GM18519 (cell line): ENCODE measurements around the gene MAGEB6B.
"Not testable (repeated sequence)": the region's sequence is repeated elsewhere in the genome, so short reads cannot be mapped to it uniquely, and the experiment has no call there.

ENCODE experiments used
- ATAC-seq: cut with Tn5 transposase; IDR thresholded peaks from one replicate; pipeline ENCODE4 v1.9.1; 2021; ENCODE audit warnings: mild to moderate bottlenecking, moderate library complexity; ENCODE audit not compliant: unreplicated experiment, low FRiP score

Gene MAGEB6B, protein sequence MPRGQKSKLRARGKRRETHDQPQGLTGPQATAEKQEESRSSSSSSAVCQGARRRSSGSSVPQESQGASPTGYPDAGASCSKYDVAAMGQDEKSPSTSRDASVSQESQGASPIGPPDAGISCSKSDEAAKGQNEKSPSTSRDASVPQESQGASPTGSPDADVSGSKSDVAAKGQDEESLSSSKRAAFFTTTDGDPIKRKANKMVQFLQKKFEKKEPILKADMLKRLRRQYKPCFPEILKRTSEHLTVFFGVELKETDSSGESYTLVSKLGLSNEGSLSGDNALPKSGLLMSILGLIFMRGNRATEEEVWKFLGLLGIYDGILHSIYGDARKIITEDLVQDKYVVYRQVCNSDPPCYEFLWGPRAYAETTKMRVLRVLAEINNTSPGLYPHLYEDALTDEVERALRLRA

DNA sequence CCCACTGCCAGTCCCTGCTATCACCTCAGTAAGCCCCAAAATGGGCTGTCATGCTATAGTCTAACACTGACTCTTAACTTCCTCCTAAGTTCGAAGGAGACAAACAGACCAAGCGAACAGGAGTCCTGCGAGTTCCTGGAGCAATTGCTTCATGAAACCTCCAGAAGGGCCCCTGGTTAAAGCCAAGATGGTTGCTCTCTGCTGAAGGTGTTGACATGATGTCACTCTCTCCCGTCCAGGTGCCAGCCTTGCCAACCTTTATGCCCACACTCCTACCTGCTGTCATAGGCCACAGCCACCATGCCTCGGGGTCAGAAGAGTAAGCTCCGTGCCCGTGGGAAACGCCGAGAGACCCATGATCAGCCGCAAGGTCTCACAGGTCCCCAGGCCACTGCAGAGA is at the start of gene MAGEB6B:
Gene MAGEB6B (plus strand): TSS at position 301 of the 400 bp plus-strand sequence. CDS start 0 bp downstream, at position 301.
- ATAC-seq = no peak

DNA sequence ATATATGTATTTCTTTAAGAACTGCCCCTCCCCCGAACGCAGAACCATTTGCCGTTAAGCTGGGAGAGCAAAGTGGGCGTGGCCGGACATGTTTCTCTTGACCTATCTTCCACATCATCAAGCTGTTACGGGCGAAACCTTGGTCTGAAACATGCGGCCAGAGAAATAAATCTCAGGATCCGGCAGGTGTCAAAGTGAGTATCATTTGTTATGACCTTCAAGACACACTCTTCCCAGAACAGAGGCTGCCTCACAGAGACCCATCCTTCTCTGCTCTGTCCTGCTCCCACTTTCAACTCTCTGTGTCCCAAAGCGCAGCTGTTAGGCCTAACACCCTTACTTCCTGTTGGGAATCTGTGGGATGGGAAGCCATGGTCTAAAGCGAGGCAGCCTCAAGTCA is 22.1 kb upstream of the MAGEB6B start, which contains the start of gene MAGEB18:
Gene MAGEB18 (plus strand): TSS at position 70 of the 400 bp plus-strand sequence. CDS start 643 bp downstream, outside the sequence.
- no peak for ATAC-seq

DNA sequence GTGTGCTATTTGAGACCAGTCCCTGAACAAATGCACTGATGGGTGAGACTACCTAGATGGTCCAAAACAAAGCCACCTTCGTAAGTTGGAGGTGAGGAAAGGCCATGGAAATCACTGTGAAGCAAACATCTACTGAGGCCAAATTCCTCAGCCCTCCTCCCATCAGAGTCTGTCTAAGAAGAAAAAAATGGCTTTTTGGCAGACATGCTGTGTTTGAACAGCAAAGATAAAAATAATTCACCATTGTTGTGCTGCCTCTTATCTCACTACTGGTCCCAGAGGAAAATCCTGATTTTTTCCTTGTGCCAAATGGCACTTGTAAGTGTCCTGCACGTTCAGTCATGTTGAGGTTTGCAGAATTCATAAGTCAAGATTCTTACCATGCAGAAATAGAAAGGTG is 14.4 kb upstream of the MAGEB6B start:
- ATAC-seq = no peak

DNA sequence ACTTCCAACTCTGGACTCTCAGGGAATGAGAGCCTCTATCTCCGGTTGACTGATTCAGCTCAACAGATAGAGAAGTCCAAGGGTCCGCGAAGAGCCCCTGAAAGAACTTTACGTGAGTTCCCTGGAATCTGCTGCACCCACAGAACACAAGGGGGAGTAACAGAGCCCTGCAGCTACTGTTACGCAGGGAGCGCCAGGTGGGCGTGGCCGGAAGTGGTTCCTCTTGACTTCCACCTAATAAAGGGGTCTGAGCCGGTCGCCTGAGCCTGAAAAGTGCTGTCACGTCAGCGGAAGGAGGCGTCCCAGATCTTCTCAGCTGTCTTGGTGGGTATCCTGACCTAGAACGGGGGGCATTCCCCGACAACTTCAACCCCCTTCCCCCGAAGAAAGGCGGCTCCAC is 31.8 kb downstream of the MAGEB6B start, which contains the start of gene MAGEB6:
Gene MAGEB6 (plus strand): TSS at position 237 of the 400 bp plus-strand sequence. CDS start 1,407 bp downstream, outside the sequence.
- ATAC-seq = no peak

DNA sequence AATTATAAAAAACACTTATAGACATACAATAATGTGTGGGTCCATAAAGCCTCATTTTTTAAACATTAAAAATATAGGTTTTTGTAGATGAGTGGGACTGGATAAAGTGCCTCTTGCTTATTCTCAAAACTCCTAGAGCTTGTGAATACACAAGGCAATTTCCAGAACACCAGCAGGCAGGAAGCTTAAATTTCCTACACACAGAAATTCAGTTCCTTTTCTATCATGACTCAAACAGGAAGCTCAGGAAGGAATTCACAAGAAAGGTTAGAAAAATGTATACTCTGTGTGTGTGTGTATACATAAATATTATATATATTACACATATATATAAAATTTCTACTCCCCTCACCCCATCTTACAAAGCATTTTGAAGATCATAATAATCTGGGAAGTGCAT is 43.2 kb downstream of the MAGEB6B start:
- ATAC-seq = no peak

DNA sequence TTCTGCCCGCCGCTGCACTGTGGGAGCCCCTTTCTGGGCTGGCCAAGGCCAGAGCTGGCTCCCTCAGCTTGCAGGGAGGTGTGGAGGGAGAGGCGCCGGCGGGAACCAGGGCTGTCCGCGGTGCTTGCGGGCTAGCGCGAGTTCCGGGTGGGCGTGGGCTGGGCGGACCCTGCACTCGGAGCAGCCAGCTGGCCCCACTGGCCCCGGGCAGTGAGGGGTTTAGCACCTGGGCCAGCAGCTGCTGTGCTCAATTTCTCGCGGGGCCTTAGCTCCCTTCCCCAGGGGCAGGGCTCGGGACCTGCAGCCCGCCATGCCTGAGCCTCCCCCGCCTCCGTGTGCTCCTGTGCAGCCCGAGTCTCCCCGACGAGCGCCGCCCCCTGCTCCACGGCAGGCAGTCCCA is 44.3 kb downstream of the MAGEB6B start:
- ATAC-seq = not testable (repeated sequence)

DNA sequence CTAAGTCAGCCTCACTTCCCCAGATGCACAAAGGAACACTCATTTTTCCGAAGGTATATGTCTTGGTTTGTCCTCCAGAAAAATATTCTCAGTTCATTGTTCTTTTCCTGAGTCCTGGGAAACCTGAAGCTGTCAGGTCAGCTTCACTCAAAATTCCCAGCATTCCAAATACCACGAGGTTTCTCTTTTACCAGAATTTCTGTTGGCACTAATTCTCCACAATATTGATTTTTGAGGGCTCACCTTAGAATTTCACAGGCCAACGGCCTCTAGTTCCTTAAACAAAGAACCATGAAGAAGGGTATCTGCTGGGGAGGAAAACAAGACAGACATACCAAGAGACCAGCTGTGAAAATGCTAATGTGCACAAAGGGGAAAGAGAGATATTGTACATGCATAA is 47.6 kb downstream of the MAGEB6B start:
- no peak for ATAC-seq
